Esophagus muscularis mucosa (tissue), 4 donors: Measurements from ENCODE around the gene ICOS. TPM values are rescaled to one million over a fixed set of nuclear protein-coding genes. Genes with fewer than 3 reads are reported as not detected.

Experiments used
- DNase-seq: peaks from one replicate; pipeline ENCODE4 v3.0.0-alpha.2; 2017; ENCODE audit errors: extremely low spot score
- H3K27ac ChIP-seq, 4 donors: fragments of 200-600 bp; sonication (generic); replicated peaks in 1 of 4; 1 replicate in 3 of 4; 2 replicates in 1 of 4; pipeline ENCODE4 v1.5.1; 2016 to 2019; ENCODE audit warnings: mild to moderate bottlenecking in 1 of 4
- H3K27me3 ChIP-seq, 4 donors: fragments of 200-600 bp; sonication (generic); one replicate each; pipeline versions ENCODE4 v1.5.1 to v1.6.0; 2016 to 2019
- H3K36me3 ChIP-seq, 4 donors: fragments of 200-600 bp; sonication (generic); one replicate each; pipeline ENCODE4 v1.5.1; 2016 to 2019
- H3K4me1 ChIP-seq, 4 donors: fragments of 200-600 bp; sonication (generic); one replicate each; pipeline ENCODE4 v1.5.1; 2016 to 2019
- H3K4me3 ChIP-seq, 4 donors: fragments of 200-600 bp; sonication (generic); 1 replicate in 2 of 4; 2 replicates in 2 of 4; pipeline ENCODE4 v1.5.1; 2016 to 2019; ENCODE audit warnings: mild to moderate bottlenecking in 4 of 4, moderate library complexity in 1 of 4
- H3K9me3 ChIP-seq, 4 donors: fragments of 200-600 bp; sonication (generic); 1 replicate in 3 of 4; 2 replicates in 1 of 4; pipeline ENCODE4 v1.5.1; 2016 to 2019
- CTCF ChIP-seq, 3 experiments: fragments of 200-600 bp in 2 of 3; fragments of 450-650 bp in 1 of 3; sonication (generic) in 2 of 3; IDR thresholded peaks; one replicate each; pipeline ENCODE4 v1.5.1; 2017 to 2019; ENCODE audit warnings: antibody characterized with exemption in 3 of 3, mild to moderate bottlenecking in 2 of 3, moderate library complexity in 1 of 3
- EP300 ChIP-seq: sonication (generic); formaldehyde crosslinking; IDR thresholded peaks from one replicate; pipeline ENCODE4 v1.6.1; 2017; ENCODE audit warnings: antibody characterized with exemption
- POLR2A ChIP-seq: fragments of 450-650 bp; IDR thresholded peaks from one replicate; pipeline ENCODE4 v1.6.1; 2017; ENCODE audit warnings: antibody characterized with exemption, moderate library complexity, mild to moderate bottlenecking, low read depth
- POLR2AphosphoS5 ChIP-seq, 2 donors: sonication (generic); formaldehyde crosslinking; IDR thresholded peaks; one replicate each; pipeline ENCODE4 v1.6.1; 2017; ENCODE audit warnings: antibody characterized with exemption in 2 of 2
- WGBS: methylation state at CpG from one replicate; pipeline ENCODE4 v1.1.5; 2018; 5-methylcytosine and 5-hydroxymethylcytosine counted together
- intact Hi-C: fragments of 100-400 bp; cut with DNase I; formaldehyde crosslinking; loops from one replicate; pipeline ENCODE4 v1.15.1; 2023
- total RNA-seq, 4 donors: library from RNA; depleted of rRNA; stranded (reverse); fragments of >200 nt; gene quantifications; one replicate each; pipeline versions ENCODE4 v1.1.0 to v1.2.1, GENCODE V29; 2016

ICOS gene
- total RNA-seq, 4 donors from 2014 or later, result under 0.01 to 0.50 TPM; not detected in 2

GRCh38 chr2:204004912-204005311, 68.3 kb downstream of the ICOS start:
- no peaks in the 10 kb centered on the region for H3K9me3 ChIP-seq
- DNase-seq, result no peak
- no peaks in the 10 kb centered on the region for H3K36me3 ChIP-seq
- 72% methylated on average over 1 of the region's 1 CpG for WGBS
- no peak overlapping the region for H3K27ac ChIP-seq
- TF ChIP-seq EP300 (no peak), CTCF (IDR thresholded peaks at IDR 0.05) (no peak), POLR2A (no peak), POLR2AphosphoS5 (IDR thresholded peaks at IDR 0.05) (no peak)
- H3K4me1 ChIP-seq, result peaks cover 0 to 5% (median 3%) of the 10 kb centered on the region in 4 donors
- no peak overlapping the region for H3K4me3 ChIP-seq
- no peaks in the 10 kb centered on the region for H3K27me3 ChIP-seq
- intact Hi-C loops, result no loop called here

- no peaks in the 10 kb centered on the region for H3K27me3 ChIP-seq
- intact Hi-C loops, result no loop called here
- WGBS, result 75% methylated on average over 3 of the region's 3 CpGs
- no peaks in the 10 kb centered on the region for H3K36me3 ChIP-seq
- H3K9me3 ChIP-seq, result no peaks in the 10 kb centered on the region
- H3K4me3 ChIP-seq, result no peak overlapping the region
- TF ChIP-seq POLR2A, result no peak
- TF ChIP-seq POLR2AphosphoS5 (IDR thresholded peaks at IDR 0.05), result no peak
- no peak for TF ChIP-seq CTCF (IDR thresholded peaks at IDR 0.05)
- no peak for TF ChIP-seq EP300
- H3K4me1 ChIP-seq, result no peaks in the 10 kb centered on the region
- no peak overlapping the region for H3K27ac ChIP-seq
- no peak for DNase-seq
These were observed 69.6 kb downstream of the ICOS start for GRCh38 chr2:204005940-204006721.

DNA sequence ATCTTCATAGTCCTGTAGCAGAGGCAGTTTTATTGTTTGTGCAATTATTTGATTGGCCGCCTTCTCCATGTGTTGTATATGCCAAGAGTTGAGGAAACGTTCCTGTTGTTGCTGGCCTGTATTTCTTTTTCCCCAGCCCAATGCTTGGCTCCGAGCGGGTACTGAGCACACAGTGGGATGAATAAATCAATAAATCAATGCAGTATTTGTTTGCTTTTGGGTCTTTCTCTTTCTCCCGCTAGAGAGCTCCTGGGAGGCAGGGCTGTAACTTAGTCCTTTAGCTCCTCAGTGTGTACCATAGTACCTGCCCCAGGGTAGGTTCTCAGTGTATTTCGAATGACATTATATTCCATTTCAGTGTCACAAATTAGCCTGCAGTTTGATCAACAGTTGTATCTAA, 71.8 kb downstream of the ICOS start:
- no peaks in the 10 kb centered on the region for H3K27me3 ChIP-seq
- H3K36me3 ChIP-seq, result no peaks in the 10 kb centered on the region
- no peak overlapping the region for H3K4me3 ChIP-seq
- no peak for DNase-seq
- WGBS, result 85% methylated on average over 6 of the region's 6 CpGs
- intact Hi-C loops, result no loop called here
- H3K9me3 ChIP-seq, result no peaks in the 10 kb centered on the region
- H3K4me1 ChIP-seq, result no peaks in the 10 kb centered on the region
- H3K27ac ChIP-seq, result no peak overlapping the region
- TF ChIP-seq POLR2AphosphoS5 (IDR thresholded peaks at IDR 0.05) (no peak), CTCF (IDR thresholded peaks at IDR 0.05) (no peak), POLR2A (no peak), EP300 (no peak)

DNA sequence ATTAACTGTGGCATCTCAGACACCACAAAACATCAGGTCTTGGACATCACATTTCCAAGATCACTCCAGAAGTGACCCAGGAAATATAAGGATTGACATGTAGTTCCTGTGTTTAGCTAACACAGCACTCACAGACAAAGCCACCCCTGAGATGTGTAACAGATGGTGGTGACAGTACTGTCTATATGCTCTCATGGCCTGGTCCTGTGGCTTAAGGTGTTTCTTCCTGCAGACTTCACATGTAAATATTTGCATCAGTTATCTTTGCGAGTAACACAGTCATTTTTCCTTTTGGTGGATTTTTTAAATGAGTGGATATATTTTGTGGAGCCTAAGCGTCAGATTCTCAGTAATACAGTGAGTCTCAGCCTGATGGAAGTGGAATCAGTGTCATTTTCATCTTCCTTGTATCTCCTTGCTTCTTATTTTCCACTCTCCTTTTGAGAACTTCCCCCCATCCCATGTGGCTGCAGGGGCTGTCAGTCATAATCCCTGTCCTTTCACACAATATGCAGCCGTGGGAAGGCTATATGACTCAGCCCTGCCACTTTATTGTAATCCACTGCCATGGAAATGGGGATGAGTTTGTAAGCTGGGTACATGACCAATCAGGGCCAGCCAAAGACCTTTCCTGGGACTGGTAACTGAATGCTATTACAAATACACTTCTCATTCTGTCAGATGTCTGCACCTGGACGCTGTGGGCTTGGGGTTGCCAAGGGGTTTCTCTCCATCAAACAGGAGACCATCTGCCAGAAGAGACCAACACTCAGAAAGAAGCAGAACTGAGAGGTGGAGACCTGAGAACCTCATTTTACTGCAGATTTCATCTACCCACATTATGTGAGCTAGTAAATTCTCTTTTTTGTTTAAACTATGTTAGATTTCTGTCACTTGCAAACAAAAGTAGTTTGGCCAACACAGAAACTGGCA, 74.3 kb downstream of the ICOS start:
- Histone ChIP-seq H3K36me3 (no peaks in the 10 kb centered on the region), H3K4me3 (no peak overlapping the region), H3K4me1 (no peaks in the 10 kb centered on the region), H3K27me3 (no peaks in the 10 kb centered on the region), H3K9me3 (no peaks in the 10 kb centered on the region), H3K27ac (no peak overlapping the region)
- WGBS, result 89% methylated on average over 4 of the region's 4 CpGs
- intact Hi-C loops, result no loop called here
- TF ChIP-seq CTCF (IDR thresholded peaks at IDR 0.05) (no peak), EP300 (no peak), POLR2A (no peak), POLR2AphosphoS5 (IDR thresholded peaks at IDR 0.05) (no peak)
- DNase-seq, result no peak

Other genes starting within 250 kb of the ICOS start
- gene CD28, start 230.1 kb upstream of the ICOS start, total RNA-seq, result 1 to 10 TPM in 1 of 4 donors, under 1 TPM in 3; under 0.01 to 2.2 (median 0.28) TPM
- under 1 TPM in 1 of 4 donors, not detected in 3; 0.33 TPM for gene CTLA4, start 69.0 kb upstream of the ICOS start, total RNA-seq